PC-9 (cell line): ENCODE results near the gene CFAP410. TPM values are rescaled to one million over a fixed set of nuclear protein-coding genes. Genes with fewer than 3 reads are reported as not detected.

ENCODE experiments used
- BruUV-seq: library from RNA; stranded (reverse); fragments of 400-500 nt; replicated peaks from 2 replicates; lab custom pipeline; 2021; lab: Mats Ljungman, UMichigan
- CTCF ChIA-PET: fragments of 300-600 bp; sonication (Branson Sonifier 250); formaldehyde crosslinking; loops from one replicate; lab custom pipeline; 2022; ENCODE audit warnings: antibody characterized with exemption; lab: Charles Lee
- POLR2A ChIA-PET: fragments of 300-600 bp; sonication (Branson Sonifier 250); formaldehyde crosslinking; loops from one replicate; lab custom pipeline; 2022; ENCODE audit warnings: antibody characterized with exemption; ENCODE audit not compliant: unreplicated experiment; lab: Charles Lee
- DNase-seq, 2 experiments: peaks; one replicate each; pipeline versions ENCODE4 v3.0.0 to v3.0.0-alpha.2; 2015 to 2022; ENCODE audit warnings: mixed read lengths in 1 of 2
- H2AFZ ChIP-seq: fragments of 200-600 bp; sonication (generic); 2 replicates; pipeline ENCODE4 v1.8.1; 2017; ENCODE audit warnings: antibody characterized with exemption
- H3F3A ChIP-seq: fragments of 200-600 bp; sonication (generic); 2 replicates; pipeline ENCODE4 v1.8.1; 2017; ENCODE audit warnings: antibody characterized with exemption, mild to moderate bottlenecking, low read depth; ENCODE audit not compliant: insufficient read depth
- H3K27ac ChIP-seq: fragments of 200-600 bp; sonication (generic); 2 replicates; pipeline ENCODE4 v1.6.1; 2016; ENCODE audit warnings: mixed run types
- H3K27me3 ChIP-seq: fragments of 200-600 bp; sonication (generic); 2 replicates; pipeline ENCODE4 v1.6.1; 2016; ENCODE audit warnings: low read depth, mixed run types; ENCODE audit not compliant: insufficient read depth
- H3K36me3 ChIP-seq: fragments of 200-600 bp; sonication (generic); 2 replicates; pipeline ENCODE4 v1.6.1; 2016; ENCODE audit warnings: low read depth, mixed run types
- H3K4me1 ChIP-seq: fragments of 200-600 bp; sonication (generic); replicated peaks from 2 replicates; pipeline ENCODE4 v1.6.1; 2016; ENCODE audit warnings: mixed run types; ENCODE audit not compliant: insufficient read depth
- H3K4me2 ChIP-seq: fragments of 200-600 bp; sonication (generic); 2 replicates; pipeline ENCODE4 v1.6.1; 2017; ENCODE audit warnings: mixed run types
- H3K4me3 ChIP-seq: fragments of 200-600 bp; sonication (generic); 2 replicates; pipeline ENCODE4 v1.6.1; 2016; ENCODE audit warnings: mixed run types
- H3K79me2 ChIP-seq: fragments of 200-600 bp; sonication (generic); 2 replicates; pipeline ENCODE4 v1.6.1; 2017; ENCODE audit warnings: low read depth, mixed run types
- H3K9me2 ChIP-seq: fragments of 200-600 bp; sonication (generic); 2 replicates; pipeline ENCODE4 v1.8.1; 2017; ENCODE audit warnings: mild to moderate bottlenecking; ENCODE audit not compliant: insufficient read depth
- H3K9me3 ChIP-seq: fragments of 200-600 bp; sonication (generic); 2 replicates; pipeline ENCODE4 v1.8.1; 2016; ENCODE audit warnings: low read depth; ENCODE audit not compliant: insufficient read depth
- H4K20me1 ChIP-seq: fragments of 200-600 bp; sonication (generic); 2 replicates; pipeline ENCODE4 v1.8.1; 2017; ENCODE audit not compliant: insufficient read depth
- EZH2 ChIP-seq: fragments of 200-600 bp; sonication (generic); IDR thresholded peaks from 2 replicates; pipeline ENCODE4 v1.8.0; 2017; ENCODE audit warnings: antibody characterized with exemption, low read depth
- intact Hi-C: fragments of 100-400 bp; cut with micrococcal nuclease; formaldehyde crosslinking; loops from one replicate; pipeline ENCODE4 v1.10.0; 2022; ENCODE audit not compliant: unreplicated experiment
- total RNA-seq: library from RNA; stranded (reverse); gene quantifications from 2 replicates; pipeline ENCODE4 v1.2.3, GENCODE V29; 2021
- TF ChIP-seq, protein P1 (sequence below): fragments of 200-600 bp; sonication (generic); conservative IDR thresholded peaks from 2 replicates; pipeline ENCODE4 v1.6.1; 2017; ENCODE audit warnings: mixed run types, antibody characterized with exemption, mild to moderate bottlenecking, moderate library complexity

Gene CFAP410
- total RNA-seq, 1 experiment from 2014 or later, result 12.5 TPM

DNA sequence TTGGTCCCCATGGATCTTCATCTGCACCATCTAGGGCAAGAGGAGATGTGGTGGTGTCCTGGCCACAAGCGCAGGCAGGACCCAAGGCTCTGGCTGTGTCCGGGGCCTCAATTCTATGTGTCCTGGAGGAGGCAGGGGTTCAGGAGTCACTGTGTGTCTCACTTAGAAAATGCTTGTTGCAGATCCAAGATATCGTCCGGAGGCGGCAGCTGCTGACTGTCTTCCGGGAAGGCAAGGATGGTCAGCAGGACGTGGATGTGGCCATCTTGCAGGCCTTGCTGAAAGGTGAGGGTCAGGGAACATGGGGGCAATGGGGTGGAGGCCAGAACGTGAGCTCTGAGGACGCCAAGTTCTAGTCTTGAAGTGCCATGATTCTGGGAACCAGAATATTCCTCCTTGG, 43.3 kb upstream of the CFAP410 start:
- POLR2A ChIA-PET, result no interaction called here
- H3F3A ChIP-seq, result no peaks in the 10 kb centered on the region
- no peak overlapping the region for H3K27ac ChIP-seq

DNA sequence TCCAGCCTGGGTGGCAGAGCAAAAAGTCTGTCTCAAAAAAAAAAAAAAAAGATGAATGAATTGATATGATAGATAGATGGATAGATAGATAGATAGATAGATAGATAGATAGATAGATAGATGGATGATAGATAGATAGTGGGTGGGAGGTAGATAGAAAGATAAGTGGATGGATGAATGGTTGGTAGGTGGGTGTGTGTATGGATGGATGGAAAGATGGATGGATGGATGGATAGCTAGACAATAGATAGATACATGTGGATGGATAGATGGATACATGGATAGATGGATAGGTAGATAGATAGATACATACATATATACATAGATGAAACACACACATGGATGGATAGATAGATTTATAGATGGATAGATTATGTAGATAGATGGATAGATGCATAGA, 42.7 kb upstream of the CFAP410 start:
- no peak overlapping the region for H3K4me3 ChIP-seq
- no peak for TF ChIP-seq EZH2
- TF ChIP-seq, protein P1, sequence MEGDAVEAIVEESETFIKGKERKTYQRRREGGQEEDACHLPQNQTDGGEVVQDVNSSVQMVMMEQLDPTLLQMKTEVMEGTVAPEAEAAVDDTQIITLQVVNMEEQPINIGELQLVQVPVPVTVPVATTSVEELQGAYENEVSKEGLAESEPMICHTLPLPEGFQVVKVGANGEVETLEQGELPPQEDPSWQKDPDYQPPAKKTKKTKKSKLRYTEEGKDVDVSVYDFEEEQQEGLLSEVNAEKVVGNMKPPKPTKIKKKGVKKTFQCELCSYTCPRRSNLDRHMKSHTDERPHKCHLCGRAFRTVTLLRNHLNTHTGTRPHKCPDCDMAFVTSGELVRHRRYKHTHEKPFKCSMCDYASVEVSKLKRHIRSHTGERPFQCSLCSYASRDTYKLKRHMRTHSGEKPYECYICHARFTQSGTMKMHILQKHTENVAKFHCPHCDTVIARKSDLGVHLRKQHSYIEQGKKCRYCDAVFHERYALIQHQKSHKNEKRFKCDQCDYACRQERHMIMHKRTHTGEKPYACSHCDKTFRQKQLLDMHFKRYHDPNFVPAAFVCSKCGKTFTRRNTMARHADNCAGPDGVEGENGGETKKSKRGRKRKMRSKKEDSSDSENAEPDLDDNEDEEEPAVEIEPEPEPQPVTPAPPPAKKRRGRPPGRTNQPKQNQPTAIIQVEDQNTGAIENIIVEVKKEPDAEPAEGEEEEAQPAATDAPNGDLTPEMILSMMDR, result no peak
- CTCF ChIA-PET, result no interaction called here
- no peak for DNase-seq
- no peak overlapping the region for H2AFZ ChIP-seq
- intact Hi-C loops, result no loop called here
- H3K9me3 ChIP-seq, result no peaks in the 10 kb centered on the region
- no TSS peak for BruUV-seq
- H3K9me2 ChIP-seq, result no peaks in the 10 kb centered on the region
- H3K36me3 ChIP-seq, result no peaks in the 10 kb centered on the region
- peaks cover 51% of the 10 kb centered on the region for H3K27me3 ChIP-seq
- POLR2A ChIA-PET, result no interaction called here
- H3K4me1 ChIP-seq, result no peaks in the 10 kb centered on the region
- H4K20me1 ChIP-seq, result no peaks in the 10 kb centered on the region
- H3K4me2 ChIP-seq, result no peak overlapping the region
- H3K27ac ChIP-seq, result no peak overlapping the region
- no peaks in the 10 kb centered on the region for H3F3A ChIP-seq
- H3K79me2 ChIP-seq, result no peaks in the 10 kb centered on the region

More for the DNA sequence above, 43.3 kb upstream of the CFAP410 start:
- no TSS peak for BruUV-seq
- TF ChIP-seq, protein P1, result no peak
- TF ChIP-seq EZH2, result no peak
- intact Hi-C loops, result no loop called here
- H3K27me3 ChIP-seq, result peaks cover 45% of the 10 kb centered on the region
- H3K9me3 ChIP-seq, result no peaks in the 10 kb centered on the region
- CTCF ChIA-PET, result no interaction called here
- H3K79me2 ChIP-seq, result no peaks in the 10 kb centered on the region
- no peak for DNase-seq
- no peaks in the 10 kb centered on the region for H3K9me2 ChIP-seq
- H3K36me3 ChIP-seq, result no peaks in the 10 kb centered on the region
- no peak overlapping the region for H3K4me3 ChIP-seq
- no peak overlapping the region for H2AFZ ChIP-seq
- no peaks in the 10 kb centered on the region for H3K4me1 ChIP-seq
- H3K4me2 ChIP-seq, result no peak overlapping the region
- no peaks in the 10 kb centered on the region for H4K20me1 ChIP-seq

DNA sequence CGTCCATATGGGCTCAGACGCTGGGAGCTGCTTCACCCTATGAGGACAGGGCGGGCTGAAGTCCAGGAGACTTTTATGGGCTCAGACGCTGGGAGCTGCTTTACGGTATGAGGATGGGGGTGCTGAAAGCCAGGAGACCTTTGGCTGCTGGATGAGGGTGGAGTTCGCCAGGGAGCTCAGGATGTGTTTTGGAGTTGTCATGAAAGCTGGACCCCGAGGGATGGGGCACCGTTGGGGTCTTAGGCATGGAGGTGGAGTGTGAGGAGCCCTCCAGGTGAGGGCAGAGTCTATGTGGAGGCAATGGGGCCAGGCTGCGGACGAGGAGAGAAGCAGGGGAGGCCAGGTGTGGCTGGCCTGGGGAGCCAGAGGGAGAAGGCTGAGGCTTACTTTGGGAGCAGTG, 41.7 kb upstream of the CFAP410 start:
- CTCF ChIA-PET, result no interaction called here
- intact Hi-C loops, result no loop called here

More for the DNA sequence above, 41.7 kb upstream of the CFAP410 start:
- POLR2A ChIA-PET, result no interaction called here
- peaks cover 61% of the 10 kb centered on the region for H3K27me3 ChIP-seq
- no peak for DNase-seq
- TF ChIP-seq, protein P1, result no peak
- H3K4me1 ChIP-seq, result no peaks in the 10 kb centered on the region
- H2AFZ ChIP-seq, result no peak overlapping the region
- no peak overlapping the region for H3K4me3 ChIP-seq
- no peaks in the 10 kb centered on the region for H3K36me3 ChIP-seq
- H3K27ac ChIP-seq, result no peak overlapping the region
- H3K4me2 ChIP-seq, result no peak overlapping the region
- no peaks in the 10 kb centered on the region for H3F3A ChIP-seq
- H3K9me3 ChIP-seq, result no peaks in the 10 kb centered on the region
- H3K9me2 ChIP-seq, result no peaks in the 10 kb centered on the region
- BruUV-seq, result no TSS peak
- no peaks in the 10 kb centered on the region for H4K20me1 ChIP-seq
- no peaks in the 10 kb centered on the region for H3K79me2 ChIP-seq
